Lower lobe of right lung (tissue), 2 donors: ENCODE measurements around the gene ZNF532. TPM values are rescaled to one million over a fixed set of nuclear protein-coding genes. Genes with fewer than 3 reads are reported as not detected.

Experiments
- ATAC-seq, 2 donors: fragments of 200-7000 bp; cut with Tn5 transposase; one replicate each; pipeline ENCODE4 v1.9.1; 2020 to 2022; ENCODE audit warnings: mild to moderate bottlenecking in 2 of 2, moderate library complexity in 2 of 2
- DNase-seq: peaks from one replicate; pipeline ENCODE4 v3.0.0-alpha.2; 2020
- H3K27ac ChIP-seq: fragments of 200-600 bp; one replicate; pipeline ENCODE4 v1.8.0; 2022
- H3K27me3 ChIP-seq: fragments of 200-600 bp; one replicate; pipeline ENCODE4 v1.8.0; 2022; ENCODE audit warnings: low read depth
- H3K36me3 ChIP-seq: fragments of 200-600 bp; one replicate; pipeline ENCODE4 v1.8.0; 2022; ENCODE audit warnings: mild to moderate bottlenecking
- H3K4me1 ChIP-seq: fragments of 200-600 bp; one replicate; pipeline ENCODE4 v1.8.0; 2022
- H3K4me3 ChIP-seq: fragments of 200-600 bp; one replicate; pipeline ENCODE4 v1.8.0; 2022; ENCODE audit warnings: mild to moderate bottlenecking
- H3K9me3 ChIP-seq: fragments of 200-600 bp; one replicate; pipeline ENCODE4 v1.8.0; 2022
- intact Hi-C: fragments of 100-400 bp; cut with DNase I; formaldehyde crosslinking; loops from one replicate; pipeline ENCODE4 v1.11.0; 2022
- total RNA-seq: library from RNA; stranded (reverse); fragmentation: NEBNext Ultra II Directional; extraction: Animal tissue kit (Norgen Biotek cat#: 25700); gene quantifications from one replicate; pipeline ENCODE4 v1.2.1, GENCODE V29; 2021
- TF ChIP-seq, protein P1 (sequence below): fragments of 200-600 bp; IDR thresholded peaks from one replicate; pipeline ENCODE4 v1.8.0; 2022; ENCODE audit warnings: antibody characterized with exemption, mild to moderate bottlenecking
- donor health status: DM: no; HTN: yes; CAD: no; lungs with severe emphysema.

Gene ZNF532
- total RNA-seq, 1 donor from 2014 or later: 54.0 TPM

DNA sequence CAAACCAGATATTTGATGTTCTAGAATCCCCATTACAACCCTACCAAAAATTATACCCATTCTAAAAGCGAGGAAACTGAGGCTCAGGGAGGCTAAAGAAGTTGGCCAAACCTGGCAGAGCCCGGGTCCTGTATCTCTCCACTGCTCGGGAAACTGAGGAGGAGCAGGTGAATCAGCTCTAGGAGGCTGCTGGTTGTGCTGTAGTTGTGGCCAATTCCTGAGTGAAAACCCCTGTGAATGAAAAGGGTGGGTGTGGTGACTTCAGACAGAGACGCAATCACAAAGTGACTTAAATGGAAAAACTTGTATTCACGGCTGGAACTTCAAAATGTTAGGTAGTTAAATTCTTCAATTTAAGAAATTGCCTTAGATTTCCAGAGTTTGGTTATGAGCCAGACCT is 169.3 kb downstream of the ZNF532 start:
- Histone ChIP-seq H3K27me3 (no peaks in the 10 kb centered on the region), H3K36me3 (no peaks in the 10 kb centered on the region), H3K9me3 (no peaks in the 10 kb centered on the region), H3K4me1 (no peaks in the 10 kb centered on the region), H3K27ac (no peak overlapping the region), H3K4me3 (no peak overlapping the region)
- intact Hi-C loops: no loop called here
- no peak for ATAC-seq
- TF ChIP-seq, protein P1, sequence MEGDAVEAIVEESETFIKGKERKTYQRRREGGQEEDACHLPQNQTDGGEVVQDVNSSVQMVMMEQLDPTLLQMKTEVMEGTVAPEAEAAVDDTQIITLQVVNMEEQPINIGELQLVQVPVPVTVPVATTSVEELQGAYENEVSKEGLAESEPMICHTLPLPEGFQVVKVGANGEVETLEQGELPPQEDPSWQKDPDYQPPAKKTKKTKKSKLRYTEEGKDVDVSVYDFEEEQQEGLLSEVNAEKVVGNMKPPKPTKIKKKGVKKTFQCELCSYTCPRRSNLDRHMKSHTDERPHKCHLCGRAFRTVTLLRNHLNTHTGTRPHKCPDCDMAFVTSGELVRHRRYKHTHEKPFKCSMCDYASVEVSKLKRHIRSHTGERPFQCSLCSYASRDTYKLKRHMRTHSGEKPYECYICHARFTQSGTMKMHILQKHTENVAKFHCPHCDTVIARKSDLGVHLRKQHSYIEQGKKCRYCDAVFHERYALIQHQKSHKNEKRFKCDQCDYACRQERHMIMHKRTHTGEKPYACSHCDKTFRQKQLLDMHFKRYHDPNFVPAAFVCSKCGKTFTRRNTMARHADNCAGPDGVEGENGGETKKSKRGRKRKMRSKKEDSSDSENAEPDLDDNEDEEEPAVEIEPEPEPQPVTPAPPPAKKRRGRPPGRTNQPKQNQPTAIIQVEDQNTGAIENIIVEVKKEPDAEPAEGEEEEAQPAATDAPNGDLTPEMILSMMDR: no peak
- DNase-seq: no peak

DNA sequence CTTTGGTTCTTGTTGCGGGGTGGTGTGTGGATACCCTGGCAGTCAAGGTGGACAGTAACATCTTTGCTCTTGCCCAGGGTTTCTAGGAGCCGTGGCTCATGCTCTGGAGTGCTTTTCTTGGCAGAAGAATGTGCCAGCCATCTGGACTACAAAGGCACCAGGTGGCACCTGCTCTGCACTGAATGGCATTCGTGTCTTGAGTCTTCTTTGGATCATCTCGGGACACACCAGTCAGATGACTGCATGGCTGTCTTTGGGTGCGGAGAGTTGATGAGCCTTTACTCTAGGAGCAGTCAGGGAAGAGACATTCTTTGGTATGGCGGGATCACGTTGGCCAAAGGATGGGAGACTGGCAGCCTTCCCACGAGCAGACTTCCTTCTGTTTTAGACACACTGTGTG is 170.9 kb downstream of the ZNF532 start:
- no peak overlapping the region for H3K27ac ChIP-seq
- TF ChIP-seq, protein P1: no peak

More for the DNA sequence above, 170.9 kb downstream of the ZNF532 start:
- intact Hi-C loops: no loop called here
- H3K36me3 ChIP-seq: no peaks in the 10 kb centered on the region
- ATAC-seq: no peak
- H3K4me1 ChIP-seq: no peaks in the 10 kb centered on the region
- no peaks in the 10 kb centered on the region for H3K9me3 ChIP-seq
- H3K4me3 ChIP-seq: no peak overlapping the region
- H3K27me3 ChIP-seq: no peaks in the 10 kb centered on the region
- no peak for DNase-seq

Other genes starting within 250 kb of the ZNF532 start
- gene ALPK2, start 235.8 kb upstream of the ZNF532 start, total RNA-seq: not detected
- 23.1 TPM for gene MALT1, start 193.4 kb upstream of the ZNF532 start, total RNA-seq